Right lobe of liver (tissue), 4 donors: ENCODE data around the gene SMIM35.

Experiments
- CTCF ChIP-seq, 4 donors: fragments of 200-600 bp in 3 of 4; fragments of 450-650 bp in 1 of 4; IDR thresholded peaks; one replicate each; pipeline versions ENCODE4 v1.5.1 to v1.8.0; 2016 to 2022; ENCODE audit warnings: antibody characterized with exemption in 4 of 4, mild to moderate bottlenecking in 2 of 4
- POLR2A ChIP-seq: fragments of 450-650 bp; IDR thresholded peaks from one replicate; pipeline ENCODE4 v1.6.1; 2017; ENCODE audit warnings: antibody characterized with exemption, mild to moderate bottlenecking
- donor health status: DM: no; HTN: no; CAD: no.
- donor health status: DM: no; HTN: no; CAD: no.
- donor health status: DM: no; HTN: yes; CAD: no.

GRCh38 chr11:118012083-118012669, 74.6 kb downstream of the SMIM35 start:
- no peak for TF ChIP-seq POLR2A
- no peak for TF ChIP-seq CTCF (IDR thresholded peaks at IDR 0.05)
